Activated CD8-positive, alpha-beta memory T cell treated with anti-CD3 and anti-CD28 coated beads, Interleukin-2, amount 10 ng/mL, durations not matched to agents 7 days and 5 days (primary cell): Measurements from ENCODE around the gene GLI3. TPM values are rescaled to one million over a fixed set of nuclear protein-coding genes. Genes with fewer than 3 reads are reported as not detected.

ENCODE experiments used
- ATAC-seq: fragments of 150-1000 bp; cut with Tn5 transposase; one replicate; pipeline ENCODE4 v1.10.0; 2021; ENCODE audit warnings: moderate library complexity
- CTCF ChIA-PET: fragments of 350-600 bp; sonication (Branson Sonifier 250); formaldehyde crosslinking; loops from one replicate; lab custom pipeline; 2021; ENCODE audit warnings: antibody characterized with exemption; lab: Charles Lee
- DNase-seq: peaks from one replicate; pipeline ENCODE4 v3.0.0-alpha.2; 2020
- H3K27ac Mint-ChIP-seq: one replicate; pipeline ENCODE4 v1.8.0; 2021; ENCODE audit warnings: mild to moderate bottlenecking, mixed read lengths
- H3K27me3 Mint-ChIP-seq: one replicate; pipeline ENCODE4 v1.8.0; 2021; ENCODE audit warnings: mixed read lengths
- H3K36me3 Mint-ChIP-seq: one replicate; pipeline ENCODE4 v1.8.0; 2021; ENCODE audit warnings: mild to moderate bottlenecking, mixed read lengths
- H3K4me1 Mint-ChIP-seq: one replicate; pipeline ENCODE4 v1.8.0; 2021; ENCODE audit warnings: mixed read lengths
- H3K4me3 Mint-ChIP-seq: one replicate; pipeline ENCODE4 v1.8.0; 2021; ENCODE audit warnings: mild to moderate bottlenecking, moderate library complexity, mixed read lengths
- H3K9me3 Mint-ChIP-seq: one replicate; pipeline ENCODE4 v1.8.0; 2022; ENCODE audit warnings: low read depth, mixed read lengths
- total RNA-seq, 2 experiments: library from RNA; stranded (reverse); gene quantifications; one replicate each; pipeline ENCODE4 v1.2.3, GENCODE V29; 2021

The GLI3 gene
- total RNA-seq, 2 experiments from 2014 or later: 0.15 to 0.26 TPM

GRCh38 chr7:42091461-42092291, 145.3 kb downstream of the GLI3 start:
- CTCF ChIA-PET: no interaction called here
- no peaks in the 10 kb centered on the region for H3K27me3 Mint-ChIP-seq
- no peak for ATAC-seq
- H3K4me3 Mint-ChIP-seq: no peak overlapping the region
- H3K36me3 Mint-ChIP-seq: no peaks in the 10 kb centered on the region
- no peak for DNase-seq
- H3K27ac Mint-ChIP-seq: no peak overlapping the region
- no peaks in the 10 kb centered on the region for H3K9me3 Mint-ChIP-seq
- H3K4me1 Mint-ChIP-seq: no peaks in the 10 kb centered on the region

- Mint-ChIP-seq H3K27me3 (no peaks in the 10 kb centered on the region), H3K36me3 (no peaks in the 10 kb centered on the region), H3K4me1 (no peaks in the 10 kb centered on the region), H3K4me3 (no peak overlapping the region), H3K9me3 (no peaks in the 10 kb centered on the region), H3K27ac (no peak overlapping the region)
- ATAC-seq (no peak), DNase-seq (no peak)
- CTCF ChIA-PET: no interaction called here
Measured at GRCh38 chr7:42090806-42091205, 146.2 kb downstream of the GLI3 start.

DNA sequence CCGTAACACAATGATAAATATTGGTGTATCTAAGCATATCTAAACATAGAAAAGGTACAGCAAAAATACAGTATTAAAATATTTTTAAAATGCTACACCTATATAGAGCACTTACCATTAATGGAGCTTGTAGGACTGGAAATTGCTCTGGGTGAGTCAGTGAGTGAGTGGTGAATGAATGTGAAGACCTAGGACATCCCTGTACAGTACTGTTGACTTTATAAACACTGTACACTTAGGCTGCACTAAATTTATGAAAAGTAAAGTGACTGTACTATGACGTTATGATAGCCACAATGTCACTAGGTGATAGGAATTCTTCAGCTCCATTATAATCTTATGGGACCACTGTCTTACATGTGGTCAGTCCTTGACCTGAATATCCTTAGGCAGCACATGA, 147.0 kb downstream of the GLI3 start:
- no peaks in the 10 kb centered on the region for H3K9me3 Mint-ChIP-seq
- CTCF ChIA-PET: no interaction called here
- DNase-seq (no peak), ATAC-seq (no peak)
- no peak overlapping the region for H3K4me3 Mint-ChIP-seq
- H3K27me3 Mint-ChIP-seq: no peaks in the 10 kb centered on the region
- H3K36me3 Mint-ChIP-seq: no peaks in the 10 kb centered on the region
- no peak overlapping the region for H3K27ac Mint-ChIP-seq
- H3K4me1 Mint-ChIP-seq: no peaks in the 10 kb centered on the region

GRCh38 chr7:42087616-42088015, 149.4 kb downstream of the GLI3 start:
- H3K27ac Mint-ChIP-seq: no peak overlapping the region
- ATAC-seq (no peak), DNase-seq (no peak)
- CTCF ChIA-PET: no interaction called here
- no peaks in the 10 kb centered on the region for H3K4me1 Mint-ChIP-seq
- no peaks in the 10 kb centered on the region for H3K27me3 Mint-ChIP-seq
- H3K36me3 Mint-ChIP-seq: no peaks in the 10 kb centered on the region
- no peaks in the 10 kb centered on the region for H3K9me3 Mint-ChIP-seq
- H3K4me3 Mint-ChIP-seq: no peak overlapping the region

DNA sequence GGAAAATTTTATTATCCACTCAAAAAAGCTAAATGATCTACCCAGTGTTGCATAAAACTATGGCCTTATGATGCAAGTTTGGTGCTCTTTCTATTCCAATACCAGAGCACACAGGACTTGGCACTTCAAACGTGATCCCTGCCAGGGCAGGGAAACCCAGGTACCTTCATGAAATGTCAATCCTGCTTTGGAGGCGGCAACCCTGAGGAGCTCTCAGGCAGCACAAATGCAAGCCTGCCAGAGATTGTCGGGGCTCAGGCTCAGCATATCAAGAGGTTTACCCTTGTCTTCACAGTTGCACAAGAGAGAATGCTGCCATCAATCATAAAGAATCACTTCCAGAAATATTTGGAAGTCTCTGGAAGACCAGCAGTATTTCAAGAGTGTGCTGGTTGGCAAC, 151.5 kb downstream of the GLI3 start:
- no peak overlapping the region for H3K27ac Mint-ChIP-seq
- CTCF ChIA-PET: no interaction called here
- H3K36me3 Mint-ChIP-seq: no peaks in the 10 kb centered on the region
- no peak overlapping the region for H3K4me3 Mint-ChIP-seq
- H3K9me3 Mint-ChIP-seq: no peaks in the 10 kb centered on the region
- DNase-seq: no peak
- H3K4me1 Mint-ChIP-seq: no peaks in the 10 kb centered on the region
- peaks cover 4% of the 10 kb centered on the region for H3K27me3 Mint-ChIP-seq
- ATAC-seq: no peak

DNA sequence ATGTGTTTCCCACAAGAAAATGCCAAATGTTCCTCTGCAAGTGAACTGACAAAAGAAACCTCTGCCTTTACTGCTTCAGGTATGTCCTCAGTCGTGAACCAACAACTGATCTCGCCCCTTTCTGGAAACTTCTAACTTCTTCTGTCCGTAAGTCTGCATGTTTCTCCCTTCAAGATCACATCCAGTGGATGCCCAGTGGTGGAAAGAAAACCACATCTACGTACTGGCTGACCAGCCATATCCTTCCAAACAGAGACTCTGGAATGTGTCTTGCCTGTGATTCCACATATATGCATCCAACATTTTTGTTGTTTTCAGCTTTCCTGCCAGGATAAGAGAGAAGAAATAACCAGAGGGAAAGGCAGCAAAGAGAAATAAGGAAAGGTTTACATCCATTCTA, 152.7 kb downstream of the GLI3 start:
- no peak overlapping the region for H3K27ac Mint-ChIP-seq
- no peak overlapping the region for H3K4me3 Mint-ChIP-seq
- DNase-seq (no peak), ATAC-seq (no peak)
- no peaks in the 10 kb centered on the region for H3K36me3 Mint-ChIP-seq
- H3K9me3 Mint-ChIP-seq: no peaks in the 10 kb centered on the region
- CTCF ChIA-PET: no interaction called here
- no peaks in the 10 kb centered on the region for H3K4me1 Mint-ChIP-seq
- H3K27me3 Mint-ChIP-seq: peaks cover 4% of the 10 kb centered on the region

GRCh38 chr7:42083284-42083683, 153.7 kb downstream of the GLI3 start:
- DNase-seq: no peak
- peaks cover 4% of the 10 kb centered on the region for H3K27me3 Mint-ChIP-seq
- ATAC-seq: no peak
- no peaks in the 10 kb centered on the region for H3K9me3 Mint-ChIP-seq
- no peak overlapping the region for H3K4me3 Mint-ChIP-seq
- CTCF ChIA-PET: no interaction called here
- H3K27ac Mint-ChIP-seq: no peak overlapping the region
- H3K36me3 Mint-ChIP-seq: no peaks in the 10 kb centered on the region
- no peaks in the 10 kb centered on the region for H3K4me1 Mint-ChIP-seq

GRCh38 chr7:42082144-42082543, 154.9 kb downstream of the GLI3 start:
- H3K4me1 Mint-ChIP-seq: no peaks in the 10 kb centered on the region
- no peak overlapping the region for H3K4me3 Mint-ChIP-seq
- H3K9me3 Mint-ChIP-seq: no peaks in the 10 kb centered on the region
- peaks cover 4% of the 10 kb centered on the region for H3K27me3 Mint-ChIP-seq
- H3K36me3 Mint-ChIP-seq: no peaks in the 10 kb centered on the region
- H3K27ac Mint-ChIP-seq: no peak overlapping the region
- ATAC-seq: no peak
- DNase-seq: no peak
- CTCF ChIA-PET: no interaction called here

DNA sequence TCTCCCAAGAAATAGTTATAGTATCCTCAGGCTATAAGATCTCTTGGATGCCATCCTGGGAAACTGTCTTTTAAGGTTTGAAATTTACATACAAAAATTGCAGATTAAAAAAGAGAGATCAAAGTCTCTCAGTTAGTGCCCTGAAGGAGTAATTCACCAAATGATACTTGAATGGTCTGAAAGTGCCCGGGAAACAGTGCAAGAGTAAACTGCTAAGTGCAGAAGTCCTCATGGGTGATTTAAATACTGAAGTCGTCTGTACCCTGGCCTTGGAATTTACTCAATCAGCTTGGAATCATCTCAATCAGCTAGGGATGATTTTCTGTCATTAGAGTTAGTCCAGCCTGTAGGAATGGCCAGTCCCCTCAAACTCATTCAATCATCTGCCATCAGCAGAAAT, 155.3 kb downstream of the GLI3 start:
- Mint-ChIP-seq H3K9me3 (no peaks in the 10 kb centered on the region), H3K27me3 (peaks cover 4% of the 10 kb centered on the region), H3K4me1 (no peaks in the 10 kb centered on the region), H3K36me3 (no peaks in the 10 kb centered on the region), H3K27ac (no peak overlapping the region), H3K4me3 (no peak overlapping the region)
- CTCF ChIA-PET: no interaction called here
- DNase-seq: no peak
- ATAC-seq: no peak

DNA sequence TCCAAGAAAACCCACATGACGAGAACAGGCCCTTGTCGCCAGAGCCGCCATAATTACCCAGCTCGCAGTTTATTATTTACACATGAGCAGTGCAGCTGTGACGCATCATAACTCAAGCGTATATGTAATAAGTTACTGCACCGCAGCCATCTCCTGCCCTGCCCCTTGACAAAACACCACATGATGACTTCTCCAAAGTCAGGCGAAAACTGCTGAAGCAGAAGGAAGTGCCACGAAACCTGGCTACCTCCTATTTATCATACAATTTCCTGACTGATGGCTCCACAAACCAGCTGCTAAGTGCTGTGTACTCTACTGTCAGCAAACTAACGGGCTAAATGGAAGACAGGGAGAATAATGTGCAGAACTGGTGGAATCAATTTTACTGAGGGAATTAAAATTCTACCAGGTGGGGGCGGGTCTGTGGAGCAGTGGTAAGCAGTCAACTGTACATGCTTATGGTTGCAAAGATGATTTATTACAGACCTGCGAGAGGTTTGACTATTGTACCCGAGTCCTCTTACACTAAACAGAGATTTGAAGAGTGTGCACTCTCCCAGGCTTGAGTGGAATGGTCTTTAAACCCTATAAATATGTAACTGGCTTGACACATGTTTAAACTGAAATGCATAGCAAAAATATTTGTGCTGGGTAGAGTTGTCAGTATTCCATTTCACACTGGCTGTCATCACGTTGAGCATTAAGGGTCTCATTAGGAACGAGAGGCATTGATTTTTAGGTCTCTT, 156.0 kb downstream of the GLI3 start:
- Mint-ChIP-seq H3K36me3 (no peaks in the 10 kb centered on the region), H3K27ac (no peak overlapping the region), H3K9me3 (no peaks in the 10 kb centered on the region), H3K4me3 (no peak overlapping the region), H3K4me1 (no peaks in the 10 kb centered on the region), H3K27me3 (peaks cover 4% of the 10 kb centered on the region)
- DNase-seq (no peak), ATAC-seq (no peak)
- CTCF ChIA-PET: no interaction called here

- H3K9me3 Mint-ChIP-seq: no peaks in the 10 kb centered on the region
- no peak overlapping the region for H3K4me3 Mint-ChIP-seq
- no peaks in the 10 kb centered on the region for H3K4me1 Mint-ChIP-seq
- H3K27ac Mint-ChIP-seq: no peak overlapping the region
- peaks cover 4% of the 10 kb centered on the region for H3K27me3 Mint-ChIP-seq
- DNase-seq (no peak), ATAC-seq (no peak)
- CTCF ChIA-PET: no interaction called here
- H3K36me3 Mint-ChIP-seq: no peaks in the 10 kb centered on the region
Measured at GRCh38 chr7:42077271-42078135, 159.5 kb downstream of the GLI3 start.

GRCh38 chr7:42076870-42077269, 160.1 kb downstream of the GLI3 start:
- Mint-ChIP-seq H3K9me3 (no peaks in the 10 kb centered on the region), H3K27me3 (peaks cover 4% of the 10 kb centered on the region), H3K4me1 (no peaks in the 10 kb centered on the region), H3K27ac (no peak overlapping the region), H3K36me3 (no peaks in the 10 kb centered on the region), H3K4me3 (no peak overlapping the region)
- no peak for ATAC-seq
- DNase-seq: no peak
- CTCF ChIA-PET: no interaction called here

GRCh38 chr7:42075418-42075817, 161.6 kb downstream of the GLI3 start:
- no peaks in the 10 kb centered on the region for H3K9me3 Mint-ChIP-seq
- H3K4me3 Mint-ChIP-seq: no peak overlapping the region
- H3K27ac Mint-ChIP-seq: no peak overlapping the region
- ATAC-seq (no peak), DNase-seq (no peak)
- no peaks in the 10 kb centered on the region for H3K36me3 Mint-ChIP-seq
- no peaks in the 10 kb centered on the region for H3K27me3 Mint-ChIP-seq
- H3K4me1 Mint-ChIP-seq: no peaks in the 10 kb centered on the region
- CTCF ChIA-PET: no interaction called here
